ENCODE results near the gene SESTD1.

Gene SESTD1

DNA sequence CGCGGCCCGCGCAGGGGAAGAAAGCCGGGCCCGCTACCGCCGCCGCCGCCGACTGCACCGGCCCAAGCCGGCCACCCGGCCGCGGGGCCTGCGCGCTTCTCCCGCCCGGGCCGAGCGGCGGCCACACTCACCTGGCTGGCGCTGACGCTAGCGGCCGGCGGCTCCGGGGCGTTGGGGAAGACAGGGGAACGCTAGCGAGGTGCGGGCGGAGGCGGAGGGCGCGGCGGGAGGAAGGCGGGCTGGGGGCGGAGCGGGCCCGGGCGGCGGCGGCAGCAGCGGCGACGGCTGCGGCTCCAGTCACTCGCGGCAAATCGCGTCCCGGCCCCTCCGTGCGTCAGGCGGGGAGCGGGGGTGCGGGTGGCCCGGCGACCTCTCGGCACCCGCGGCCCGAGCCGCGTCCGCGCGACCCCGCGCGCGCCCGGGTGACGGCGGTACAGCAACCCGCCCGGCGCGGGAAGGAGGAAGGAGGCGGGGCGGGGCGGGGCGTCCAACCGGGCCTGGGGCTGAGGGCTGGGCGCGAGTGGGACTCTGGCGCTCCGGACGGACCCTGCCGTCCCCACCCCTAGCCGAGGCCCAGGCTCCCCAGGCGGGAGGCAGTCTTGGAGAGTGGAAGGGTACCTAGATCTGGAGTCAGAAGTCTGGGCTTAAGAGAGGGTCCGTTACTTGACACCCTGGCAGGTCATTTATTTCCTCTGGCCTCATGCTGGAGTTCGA is at the start of gene SESTD1:
SESTD1 (minus strand) TSS at position 465 of the 714 bp plus-strand sequence. CDS start 72,991 bp downstream, outside the sequence.
- DNase-seq, result peak; percentile 53

GRCh38 chr2:179313057-179313456 is 48.4 kb upstream of the SESTD1 start:
- no peak for DNase-seq

- DNase-seq, result no peak
Observed at GRCh38 chr2:179311101-179311500, 46.5 kb upstream of the SESTD1 start.

GRCh38 chr2:179307616-179308371 is 43.2 kb upstream of the SESTD1 start:
- no peak for DNase-seq

DNA sequence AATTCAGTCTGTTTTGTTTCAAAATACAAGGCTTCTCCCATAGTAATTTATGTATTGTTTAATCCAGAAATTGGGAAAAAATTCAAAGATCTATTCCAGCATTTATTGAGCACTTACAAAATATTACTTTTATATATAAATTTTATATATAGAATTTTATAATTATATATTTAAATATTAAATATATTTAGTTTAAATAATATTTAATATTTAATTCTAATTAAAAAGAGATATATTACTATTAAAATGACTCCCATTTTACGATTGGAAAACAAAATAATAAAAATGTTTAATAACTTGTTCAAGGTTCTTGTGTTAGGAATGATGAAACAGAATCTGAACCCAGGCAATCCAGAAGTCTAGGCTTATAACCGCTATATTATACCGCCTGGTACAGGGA is 40.5 kb upstream of the SESTD1 start:
- DNase-seq, result no peak

DNA sequence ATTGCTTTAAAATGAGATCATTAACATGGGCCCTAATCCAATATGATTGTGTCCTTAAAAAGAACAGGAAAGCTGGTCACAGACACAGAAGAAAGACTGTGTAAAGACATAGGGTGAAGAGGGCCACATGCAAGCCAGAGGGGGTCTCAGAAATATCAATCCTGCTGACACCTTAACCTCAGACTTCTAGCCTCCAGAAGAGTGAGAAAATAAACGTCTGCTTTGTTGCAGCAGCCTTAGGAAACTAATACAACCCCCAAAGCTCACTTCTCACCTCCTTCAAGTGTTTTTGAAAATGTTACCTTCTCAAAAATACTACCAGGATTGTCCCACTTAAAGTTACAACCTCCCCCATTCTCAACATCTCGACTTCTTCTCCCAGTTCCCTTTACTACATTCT is 39.8 kb upstream of the SESTD1 start:
- DNase-seq, result no peak

DNA sequence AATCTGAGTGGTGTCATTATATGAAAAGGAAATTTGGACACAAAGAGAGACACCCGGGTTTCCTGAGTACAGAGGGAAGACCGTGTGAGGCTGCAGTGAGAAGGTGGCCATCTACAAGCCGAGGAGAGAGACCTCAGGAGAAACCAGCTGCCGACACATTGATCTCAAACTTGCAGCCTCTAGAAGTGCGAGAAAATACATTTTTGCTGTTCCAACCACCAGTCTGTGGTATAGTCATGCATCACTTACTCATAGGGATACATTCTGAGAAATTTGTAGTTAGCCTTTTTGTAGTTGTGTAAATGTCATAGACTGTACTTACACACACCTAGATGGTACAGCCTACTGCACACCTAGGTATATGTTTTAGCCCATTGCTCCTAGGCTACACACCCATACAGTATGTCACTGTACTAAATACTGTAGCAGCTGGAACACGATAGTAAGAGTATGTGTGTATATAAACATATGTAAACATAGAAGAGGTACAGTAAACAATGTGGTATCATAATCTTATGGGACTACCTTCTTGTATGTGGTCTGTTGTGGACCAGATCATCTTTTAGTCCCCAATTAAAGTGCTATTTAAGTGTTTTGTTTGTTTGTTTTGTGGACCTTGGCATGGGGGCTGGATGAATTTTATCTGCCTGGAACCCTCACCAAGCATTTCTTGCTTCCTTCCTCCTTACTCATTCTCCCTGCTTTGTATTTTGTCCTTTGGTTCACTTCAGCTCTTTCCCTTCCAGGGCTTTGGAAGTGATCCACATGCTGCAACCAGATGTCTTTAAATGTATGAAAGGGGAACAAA is 38.3 kb upstream of the SESTD1 start:
- DNase-seq, result no peak

- no peak for DNase-seq
Observed at GRCh38 chr2:179302149-179302548, 37.5 kb upstream of the SESTD1 start.

DNA sequence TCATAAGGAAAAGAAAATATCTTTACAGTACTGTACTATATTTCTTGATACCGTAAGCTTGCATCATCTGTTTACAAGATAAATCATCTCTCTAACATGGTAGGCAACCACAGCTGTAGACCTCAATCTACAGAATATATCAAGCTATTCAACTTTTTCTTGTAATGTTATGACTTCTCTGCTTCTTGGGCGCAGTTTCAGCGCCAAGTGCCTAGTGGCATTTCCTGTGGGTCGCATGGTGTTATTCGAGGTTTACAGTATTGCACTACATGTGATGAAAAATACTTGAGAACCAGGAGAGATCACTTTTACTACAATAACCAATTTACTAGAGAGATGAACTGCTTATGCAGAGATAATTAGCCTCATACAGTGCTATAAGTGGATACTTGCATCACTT is 34.0 kb upstream of the SESTD1 start:
- peak; percentile 6 for DNase-seq

DNA sequence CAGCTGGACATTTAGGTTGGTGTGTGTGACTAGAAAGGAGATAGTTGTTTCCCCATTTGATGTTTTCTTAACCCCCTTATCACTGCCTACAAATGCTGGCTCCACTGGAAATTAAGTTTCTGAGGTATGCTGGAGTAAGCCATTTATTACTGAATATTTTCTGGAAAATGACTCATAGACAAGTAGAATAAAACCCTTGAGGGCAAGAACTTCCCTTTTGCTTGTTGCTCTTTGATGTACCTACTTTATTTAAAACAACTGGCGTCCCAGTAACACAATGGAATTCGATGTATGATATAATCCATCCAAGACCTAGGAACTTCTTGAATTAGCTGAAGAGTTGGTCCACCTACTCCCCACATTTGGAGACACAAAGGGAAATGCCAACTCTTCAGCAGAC is 33.3 kb upstream of the SESTD1 start:
- DNase-seq, result no peak

DNA sequence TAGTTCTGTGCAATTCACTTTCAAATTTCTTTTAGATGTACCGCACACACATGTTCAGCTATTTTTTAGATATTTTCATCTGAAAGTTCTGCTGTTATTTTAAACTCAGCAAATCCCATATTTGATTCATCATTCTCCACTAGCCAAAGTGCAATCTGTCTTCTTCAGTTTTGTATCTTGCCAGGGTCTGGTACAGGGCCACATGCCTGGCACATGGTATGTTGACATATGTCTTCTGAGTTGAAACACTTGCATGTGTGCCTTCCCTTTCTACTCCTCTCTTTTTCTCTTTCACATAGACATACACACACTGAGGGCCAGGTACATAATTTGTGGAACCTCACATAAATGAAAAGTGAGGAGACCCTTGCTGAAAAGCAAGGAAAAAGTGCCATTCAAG is 25.7 kb upstream of the SESTD1 start:
- DNase-seq, result no peak

GRCh38 chr2:179285060-179285459 is 20.4 kb upstream of the SESTD1 start:
- DNase-seq, result no peak

GRCh38 chr2:179277429-179278196 is 13.0 kb upstream of the SESTD1 start:
- no peak for DNase-seq

DNA sequence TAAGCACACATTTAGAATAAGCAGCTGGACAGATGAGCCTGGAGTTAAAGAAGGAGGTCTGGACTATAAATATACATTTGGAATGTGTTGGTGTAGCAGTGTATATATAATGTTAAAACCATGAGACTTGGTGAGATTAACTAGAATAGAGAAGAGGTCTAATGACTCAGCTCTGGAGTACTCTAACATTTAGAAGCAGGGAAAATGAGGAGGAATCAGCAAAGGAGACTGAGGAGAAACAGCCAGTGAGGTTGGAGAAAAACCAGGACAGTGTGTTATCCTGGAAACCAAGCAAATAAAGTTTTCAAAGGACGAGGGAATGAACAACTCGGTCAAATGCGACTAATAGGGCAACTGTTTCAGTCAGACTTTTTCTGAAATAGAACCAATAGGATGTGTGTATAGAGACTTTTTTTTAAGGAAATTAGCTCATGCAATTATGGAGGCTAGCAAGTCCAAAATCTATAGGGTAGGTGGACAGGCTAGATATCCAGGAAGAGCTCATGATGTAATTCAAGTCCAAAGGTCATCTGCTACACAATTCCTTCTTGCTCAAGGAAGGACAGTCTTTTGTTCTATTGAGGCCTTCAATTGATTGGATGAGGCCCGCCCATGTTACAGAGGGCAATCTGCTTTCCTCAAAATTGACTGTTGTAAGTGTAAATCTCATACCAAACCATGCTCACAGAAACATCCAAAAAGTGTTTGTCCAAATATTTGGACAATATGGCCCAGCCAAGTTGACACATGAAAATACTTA is 10.8 kb upstream of the SESTD1 start:
- no peak for DNase-seq

DNA sequence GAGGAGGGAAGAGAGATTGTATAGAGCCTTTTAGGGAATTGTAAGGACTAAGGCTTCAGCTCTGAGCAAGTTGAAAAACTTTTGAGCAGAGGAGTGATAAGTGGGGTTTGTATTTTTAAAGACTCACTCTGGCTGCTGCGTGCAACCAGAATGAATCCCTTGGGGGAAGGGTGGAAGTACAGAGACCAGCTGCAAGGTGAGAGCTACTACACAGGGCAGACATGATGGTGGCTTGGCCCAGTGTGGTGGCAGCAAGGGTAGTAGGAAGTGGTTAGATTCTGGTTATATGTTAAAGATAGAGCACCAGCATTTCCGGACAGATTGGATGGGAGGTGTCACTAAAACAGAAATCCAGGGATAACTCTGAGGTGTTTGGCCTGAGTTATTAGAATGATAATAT is 10.1 kb upstream of the SESTD1 start:
- no peak for DNase-seq

DNA sequence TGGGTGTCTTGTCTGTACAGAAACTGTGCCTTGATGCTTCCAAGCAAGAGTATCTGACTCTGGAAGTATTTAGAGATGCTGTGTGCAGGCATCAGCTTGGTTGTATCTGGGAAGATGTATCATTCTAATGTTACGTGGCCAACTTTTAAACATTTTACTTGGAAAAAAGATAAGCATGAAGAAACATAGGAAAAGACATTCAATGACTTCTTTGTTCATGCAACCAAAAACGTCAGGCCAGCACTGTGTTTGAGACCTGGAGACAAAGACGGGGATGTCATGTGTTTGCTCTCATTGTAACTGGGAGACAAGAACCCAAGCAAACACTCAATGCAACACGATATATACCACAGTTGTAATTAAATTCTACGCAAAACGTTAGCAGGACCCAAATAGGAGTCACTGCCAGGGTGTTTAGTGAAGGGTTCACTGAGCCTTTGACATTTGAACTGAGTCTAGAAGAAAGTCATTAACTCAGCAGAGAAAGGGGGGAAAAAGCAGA is 8.9 kb upstream of the SESTD1 start:
- DNase-seq, result no peak

GRCh38 chr2:179272406-179273192 is 8.0 kb upstream of the SESTD1 start:
- no peak for DNase-seq

- DNase-seq, result no peak
Observed at GRCh38 chr2:179270689-179271088, 6.1 kb upstream of the SESTD1 start.

DNA sequence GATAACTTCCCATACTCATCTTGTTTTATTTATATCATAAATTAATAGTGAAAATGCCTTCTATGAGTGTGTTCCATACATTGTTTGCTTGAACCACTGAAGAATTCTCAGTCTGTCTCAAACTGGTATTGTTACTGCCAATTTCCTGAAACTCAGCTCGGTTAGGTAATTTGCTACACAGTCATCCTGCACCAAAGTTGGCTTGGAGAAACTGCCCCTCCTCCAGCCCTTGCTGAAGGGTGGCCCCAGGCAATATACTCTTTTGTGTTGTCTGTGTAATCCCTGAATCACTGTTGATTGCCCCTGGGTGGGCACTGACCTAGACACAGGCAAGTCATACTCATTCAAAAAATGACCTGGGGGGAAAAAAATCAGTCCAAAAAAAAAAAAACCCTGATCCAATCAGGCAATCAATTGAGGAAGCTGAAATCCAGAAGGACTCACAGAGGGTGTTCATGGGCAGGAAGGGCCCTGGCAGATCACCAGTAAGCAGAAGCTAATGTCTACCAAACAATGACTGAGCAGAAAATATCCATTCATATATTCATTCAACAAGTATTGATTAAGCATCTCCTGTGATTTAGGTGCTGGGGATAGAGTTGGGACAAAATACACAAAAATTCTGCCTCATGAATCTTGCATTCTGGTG is 3.8 kb upstream of the SESTD1 start:
- no peak for DNase-seq

GRCh38 chr2:179266271-179266670 is 1.6 kb upstream of the SESTD1 start:
- DNase-seq, result no peak

All from CD4-positive, alpha-beta T cell treated with Interleukin-10 for 1 hour (primary cell).